ENCODE data around the gene WIPI1.

GRCh38 chr17:68378268-68379176 lies 78.8 kb downstream of the WIPI1 start:
- TF ChIP-seq CTCF (IDR thresholded peaks at IDR 0.05) (no peak), MYC (IDR thresholded peaks at IDR 0.05; ENCODE audit: borderline replicate concordance, low read length) (peak; percentile 68; the same call in 1 of the 2 replicates), EP300 (IDR thresholded peaks at IDR 0.05) (peak; percentile 7 to 53; a peak in 2 of 5 replicates), POLR2A (IDR thresholded peaks at IDR 0.05; ENCODE audit: low read length) (no peak), TP53 (CRISPR knock-in tag; IDR thresholded peaks at IDR 0.05) (no peak; the same call in 1 of the 2 replicates), ZSCAN20 (CRISPR knock-in tag; IDR thresholded peaks at IDR 0.05) (peak; percentile 79), RFX5 (IDR thresholded peaks at IDR 0.05) (no peak), USF2 (IDR thresholded peaks at IDR 0.05) (peak; percentile 73), CHD4 (IDR thresholded peaks at IDR 0.05; ENCODE audit: borderline replicate concordance) (no peak)
